RWPE1 (cell line): ENCODE measurements around the gene EIF3I.
A peak's percentile ranks its signal among the peaks of the same experiment; 100 is the strongest.

Experiments
- CTCF ChIA-PET: fragments of 350-600 bp; sonication (Branson Sonifier 250); formaldehyde crosslinking; extraction: SDS; loops from one replicate; lab custom pipeline; 2021; lab: Yijun Ruan, JAX
- POLR2A ChIA-PET: fragments of 400-600 bp; formaldehyde crosslinking; extraction: SDS; loops from one replicate; lab custom pipeline; 2020; ENCODE audit warnings: antibody characterized with exemption; ENCODE audit not compliant: low non-redundant PET; lab: Yijun Ruan, JAX
- DNase-seq: peaks from one replicate; pipeline ENCODE4 v3.0.0; 2012; ENCODE audit warnings: low spot score
- H3K27ac ChIP-seq: fragments of 450-650 bp; 2 replicates; pipeline ENCODE4 v1.5.1; 2017
- CTCF ChIP-seq: fragments of 450-650 bp; conservative IDR thresholded peaks from 2 replicates; pipeline ENCODE4 v1.5.1; 2017; ENCODE audit warnings: low read depth, mild to moderate bottlenecking

Gene EIF3I

GRCh38 chr1:32186491-32186890, 35.7 kb upstream of the EIF3I start:
- no peak for DNase-seq
- POLR2A ChIA-PET, result interaction anchor here (0.6 to 0.7 kb wide), 2 partner anchors 125 to 398 kb away, joined by 3 read pairs; no protein-coding TSS in a partner anchor
- no peak overlapping the region for H3K27ac ChIP-seq

GRCh38 chr1:32187850-32188249, 34.4 kb upstream of the EIF3I start:
- no peak for DNase-seq
- 0 out of 2 replicates have a peak overlapping the region, but pooled peaks have one; percentile 3 for H3K27ac ChIP-seq
- POLR2A ChIA-PET, result no interaction called here
- CTCF ChIA-PET, result no interaction called here
- no peak for TF ChIP-seq CTCF

More at GRCh38 chr1:32186491-32186890, 35.7 kb upstream of the EIF3I start:
- no peak for TF ChIP-seq CTCF
- CTCF ChIA-PET, result no interaction called here

GRCh38 chr1:32192220-32192948, 29.8 kb upstream of the EIF3I start:
- CTCF ChIA-PET, result no interaction called here
- H3K27ac ChIP-seq, result no peak overlapping the region
- POLR2A ChIA-PET, result interaction anchor here (0.5 to 0.7 kb wide), 2 partner anchors 23 to 135 kb away, joined by 3 to 4 read pairs; no protein-coding TSS in a partner anchor
- no peak for DNase-seq
- no peak for TF ChIP-seq CTCF

- POLR2A ChIA-PET, result no interaction called here
Observed at GRCh38 chr1:32194984-32195383, 27.2 kb upstream of the EIF3I start.

GRCh38 chr1:32195531-32195930, 26.7 kb upstream of the EIF3I start:
- TF ChIP-seq CTCF, result no peak
- CTCF ChIA-PET, result no interaction called here

More at GRCh38 chr1:32194984-32195383, 27.2 kb upstream of the EIF3I start:
- no peak for TF ChIP-seq CTCF
- no peak for DNase-seq
- CTCF ChIA-PET, result no interaction called here
- H3K27ac ChIP-seq, result peak overlapping the region; percentile 34

GRCh38 chr1:32195972-32196823, 26.0 kb upstream of the EIF3I start:
- no peak for DNase-seq
- ChIA-PET CTCF (no interaction called here), POLR2A (no interaction called here)
- peak overlapping the region; percentile 40; the same call in 1 of the 2 replicates for H3K27ac ChIP-seq
- TF ChIP-seq CTCF, result no peak

More at GRCh38 chr1:32195531-32195930, 26.7 kb upstream of the EIF3I start:
- peak overlapping the region; percentile 34 for H3K27ac ChIP-seq
- no peak for DNase-seq
- POLR2A ChIA-PET, result no interaction called here
